CD4-positive, alpha-beta T cell treated with Interferon alpha-2 for 1 hour (primary cell): ENCODE measurements around the gene PIEZO2.

Experiments used
- DNase-seq, 2 donors: peaks; one replicate each; pipeline ENCODE4 v3.0.0-alpha.2; 2020 to 2022

Gene PIEZO2

GRCh38 chr18:10771053-10771709 is 378.2 kb downstream of the PIEZO2 start:
- no peak for DNase-seq

- no peak for DNase-seq
These were observed 379.1 kb downstream of the PIEZO2 start for GRCh38 chr18:10770264-10770663.

- DNase-seq: no peak
These were observed 381.1 kb downstream of the PIEZO2 start for GRCh38 chr18:10768221-10768620.

DNA sequence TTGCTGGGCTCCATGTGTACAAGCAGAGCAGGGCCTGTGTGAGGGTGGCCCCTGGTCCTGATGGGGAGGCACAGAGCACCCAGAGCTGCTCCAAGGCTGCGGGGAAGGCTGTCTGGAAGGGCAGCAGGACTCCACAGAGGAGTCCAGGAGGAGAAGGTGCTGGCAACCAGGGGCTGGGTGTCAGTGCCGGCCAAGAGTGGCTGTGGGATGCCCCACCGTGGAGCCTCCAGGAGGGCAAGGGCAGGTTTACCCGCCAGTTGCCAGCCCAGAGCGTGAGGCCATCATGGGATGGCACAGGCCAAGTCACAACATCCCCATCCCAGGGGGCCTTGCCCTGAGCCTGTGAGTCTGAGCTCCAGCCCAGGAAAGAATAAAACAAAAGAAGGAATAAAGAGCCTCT is 381.7 kb downstream of the PIEZO2 start:
- no peak for DNase-seq

- no peak for DNase-seq
These were observed 388.4 kb downstream of the PIEZO2 start for GRCh38 chr18:10760986-10761385.

GRCh38 chr18:10759241-10759640 is 390.1 kb downstream of the PIEZO2 start:
- no peak for DNase-seq

- DNase-seq: no peak
These were observed 391.4 kb downstream of the PIEZO2 start for GRCh38 chr18:10757946-10758345.

GRCh38 chr18:10757349-10757748 is 392.0 kb downstream of the PIEZO2 start:
- DNase-seq: no peak

DNA sequence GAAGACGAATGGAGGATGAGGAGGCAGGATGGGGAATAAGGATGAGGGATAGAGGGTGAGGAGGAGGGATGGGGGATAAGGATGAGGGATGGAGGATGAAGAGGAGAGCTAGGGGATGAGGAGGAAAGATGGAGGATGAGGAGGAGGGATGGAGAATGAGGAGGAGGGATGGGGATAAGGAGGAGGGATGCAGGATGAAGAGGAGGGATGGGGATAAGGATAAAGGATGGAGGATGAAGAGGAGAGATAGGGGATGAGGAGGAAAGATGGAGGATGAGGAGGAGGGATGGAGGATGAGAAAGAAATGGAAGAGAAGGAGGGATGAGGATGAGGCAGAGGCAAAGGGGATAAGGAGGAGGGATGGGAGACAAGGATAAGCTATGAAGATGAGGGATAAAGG is 393.5 kb downstream of the PIEZO2 start:
- DNase-seq: no peak

DNA sequence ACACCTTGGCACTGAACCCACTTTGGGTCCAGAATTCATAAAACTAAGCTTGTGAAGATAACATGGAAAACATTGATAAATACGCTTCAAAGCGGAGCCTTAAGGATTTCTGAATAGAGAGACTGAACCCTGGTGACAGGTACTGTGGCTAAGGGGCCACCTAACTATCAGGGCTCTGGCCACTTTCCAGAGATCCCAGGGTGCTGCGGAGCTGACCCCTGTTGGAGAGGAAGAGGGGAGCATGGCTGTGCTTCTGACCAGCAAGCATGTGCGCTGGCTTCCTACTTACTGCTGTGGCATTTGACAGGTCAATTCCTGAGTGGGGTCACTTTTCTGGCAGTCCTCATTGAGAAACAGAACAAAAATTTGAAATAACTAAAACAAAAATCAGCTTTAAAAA is 395.2 kb downstream of the PIEZO2 start:
- DNase-seq: no peak

- DNase-seq: no peak
These were observed 397.0 kb downstream of the PIEZO2 start for GRCh38 chr18:10752382-10752781.

DNA sequence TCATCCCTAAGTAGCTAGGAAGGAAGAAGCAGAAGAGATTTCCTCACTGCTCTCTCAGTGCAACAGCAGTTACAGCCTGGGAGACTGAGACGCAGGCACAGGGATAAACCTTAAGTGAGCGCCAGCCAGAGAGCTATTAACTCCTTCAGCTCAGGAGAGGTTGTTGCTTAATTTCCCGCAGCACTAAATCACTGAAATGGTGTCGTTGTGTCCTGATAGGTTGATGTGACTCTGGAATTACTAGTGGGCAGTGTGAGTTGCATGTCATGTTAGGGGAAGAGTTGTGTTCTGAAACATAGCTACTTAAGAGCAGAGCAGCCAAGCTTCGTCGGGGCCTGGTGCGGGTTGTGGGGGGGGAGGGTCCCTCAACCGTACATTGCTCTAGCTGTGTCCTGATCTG is 397.7 kb downstream of the PIEZO2 start:
- DNase-seq: no peak

GRCh38 chr18:10750191-10751035 is 399.0 kb downstream of the PIEZO2 start:
- no peak for DNase-seq

GRCh38 chr18:10748641-10749040 is 400.7 kb downstream of the PIEZO2 start:
- no peak for DNase-seq

GRCh38 chr18:10745971-10746370 is 403.4 kb downstream of the PIEZO2 start:
- DNase-seq: no peak

GRCh38 chr18:10745219-10745618 is 404.1 kb downstream of the PIEZO2 start:
- DNase-seq: no peak

DNA sequence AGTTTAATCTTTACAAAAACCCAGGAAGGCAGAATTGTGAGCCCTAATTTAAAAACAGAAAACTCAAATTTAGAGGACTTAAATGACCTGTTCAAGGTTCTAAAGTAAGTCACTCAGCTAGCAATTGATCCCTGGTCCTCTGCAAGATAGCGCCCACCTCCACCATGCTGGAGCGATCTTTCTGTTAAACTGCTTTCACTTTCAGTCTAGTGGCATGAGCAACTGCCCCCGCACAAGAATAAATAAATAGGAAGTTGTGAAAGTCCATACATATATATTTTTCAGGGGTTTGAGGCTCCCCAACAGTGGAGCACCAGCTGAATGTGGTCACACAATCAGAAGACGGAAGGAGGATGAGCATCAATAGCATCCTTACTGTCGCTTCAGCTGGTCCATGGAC is 405.6 kb downstream of the PIEZO2 start:
- no peak for DNase-seq

DNA sequence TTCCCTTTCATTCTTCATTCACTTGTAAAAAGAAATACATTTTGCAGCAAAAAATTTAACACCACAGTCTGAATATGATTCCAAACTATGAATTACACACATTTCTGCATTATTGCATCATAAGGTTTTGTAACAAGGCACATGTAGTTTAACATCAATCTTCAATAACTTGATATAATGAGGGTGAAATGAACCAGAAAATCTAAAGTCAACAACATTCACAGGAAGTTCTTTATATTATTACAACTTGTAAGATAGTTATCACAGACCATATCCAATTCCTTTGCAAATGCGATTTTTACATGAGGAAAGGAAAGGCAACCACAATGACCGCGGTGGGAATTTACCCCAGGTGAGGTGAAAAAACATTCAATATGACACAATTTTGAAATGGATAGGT is 410.2 kb downstream of the PIEZO2 start:
- no peak for DNase-seq

GRCh38 chr18:10736984-10737383 is 412.4 kb downstream of the PIEZO2 start:
- DNase-seq: no peak

- no peak for DNase-seq
These were observed 416.4 kb downstream of the PIEZO2 start for GRCh38 chr18:10732990-10733389.

DNA sequence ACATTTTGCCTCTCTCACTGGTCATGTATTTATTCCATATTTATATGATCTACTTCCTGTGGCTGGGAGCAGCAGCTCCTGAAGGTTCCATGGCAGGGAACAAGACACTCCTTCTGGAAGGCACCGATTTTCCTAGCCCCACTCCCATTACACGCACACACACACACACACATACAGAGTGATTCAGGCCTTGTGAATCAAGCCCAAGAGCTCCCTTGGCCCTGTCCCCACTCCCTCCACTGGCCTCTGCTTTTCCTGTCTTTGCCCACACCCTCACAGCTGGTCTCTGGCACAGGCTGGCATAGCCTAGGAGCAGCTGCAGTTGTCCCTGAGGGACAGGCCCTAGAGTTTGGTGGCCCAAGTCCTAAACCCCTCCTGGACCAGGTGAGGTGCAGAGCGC is 421.9 kb downstream of the PIEZO2 start:
- DNase-seq: no peak

- no peak for DNase-seq
These were observed 422.9 kb downstream of the PIEZO2 start for GRCh38 chr18:10726198-10727068.

DNA sequence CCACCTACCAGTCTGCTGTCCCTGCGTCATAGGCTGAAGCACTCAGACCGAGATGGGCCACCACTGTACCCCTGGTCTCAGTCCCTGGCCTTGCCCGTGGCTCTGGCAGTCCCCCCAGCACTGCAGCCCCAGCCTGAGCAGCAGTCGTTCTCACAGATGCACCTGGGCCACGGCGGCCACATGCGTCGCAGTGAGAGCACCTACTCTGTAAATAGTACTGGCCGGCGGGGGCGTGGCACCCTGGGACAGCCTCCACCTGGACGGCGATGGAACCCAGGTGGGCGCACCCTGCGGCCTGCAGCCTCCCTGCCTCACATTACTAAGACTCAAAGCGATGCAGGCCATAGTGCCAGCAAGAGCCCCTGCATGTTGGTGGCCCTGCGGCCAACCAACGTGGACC is 424.7 kb downstream of the PIEZO2 start:
- no peak for DNase-seq

- no peak for DNase-seq
These were observed 425.9 kb downstream of the PIEZO2 start for GRCh38 chr18:10723496-10723895.
